HG02678 (cell line): ENCODE results near the gene LMBR1L.
"Not testable (repeated sequence)": the region's sequence is repeated elsewhere in the genome, so short reads cannot be mapped to it uniquely, and the experiment has no call there.

ENCODE experiments used
- ATAC-seq: cut with Tn5 transposase; IDR thresholded peaks from one replicate; pipeline ENCODE4 v1.9.1; 2021; ENCODE audit warnings: mild to moderate bottlenecking, moderate library complexity; ENCODE audit not compliant: unreplicated experiment

The LMBR1L gene

GRCh38 chr12:49088150-49088931 is 22.3 kb downstream of the LMBR1L start:
- peak; percentile 82 for ATAC-seq

GRCh38 chr12:49086116-49086515 is 24.5 kb downstream of the LMBR1L start:
- ATAC-seq = no peak

GRCh38 chr12:49084438-49084837 is 26.2 kb downstream of the LMBR1L start:
- no peak for ATAC-seq

GRCh38 chr12:49079793-49080192 is 30.9 kb downstream of the LMBR1L start:
- ATAC-seq = no peak

- no peak for ATAC-seq
These were observed 39.7 kb downstream of the LMBR1L start for GRCh38 chr12:49070971-49071370.

GRCh38 chr12:49069507-49070346 is 40.9 kb downstream of the LMBR1L start, which contains the start of gene RHEBL1:
Gene RHEBL1 (minus strand): TSS chr12:49069979. CDS start chr12:49069785, 194 bp downstream.
- ATAC-seq = peak; percentile 99

GRCh38 chr12:49068879-49069506 is 41.7 kb downstream of the LMBR1L start:
- no peak for ATAC-seq

GRCh38 chr12:49066120-49066519 is 44.5 kb downstream of the LMBR1L start:
- ATAC-seq = no peak

GRCh38 chr12:49064767-49065152 is 45.9 kb downstream of the LMBR1L start:
- ATAC-seq = no peak

- ATAC-seq = not testable (repeated sequence)
These were observed 48.7 kb downstream of the LMBR1L start for GRCh38 chr12:49061916-49062315.

GRCh38 chr12:49061157-49061650 is 49.4 kb downstream of the LMBR1L start:
- no peak for ATAC-seq

- peak; percentile 60 for ATAC-seq
These were observed 50.1 kb downstream of the LMBR1L start, which contains the start of gene KMT2D for GRCh38 chr12:49060237-49061156. Gene KMT2D (minus strand): TSS chr12:49060794. CDS start chr12:49055324, 5,470 bp downstream.

- ATAC-seq = peak; percentile 8
These were observed 51.1 kb downstream of the LMBR1L start for GRCh38 chr12:49059299-49060171.

- no peak for ATAC-seq
These were observed 51.7 kb downstream of the LMBR1L start for GRCh38 chr12:49059045-49059298.

- no peak for ATAC-seq
These were observed 52.1 kb downstream of the LMBR1L start for GRCh38 chr12:49058366-49059044.

- ATAC-seq = no peak
These were observed 52.8 kb downstream of the LMBR1L start for GRCh38 chr12:49057888-49058287.

GRCh38 chr12:49055978-49056754 is 54.5 kb downstream of the LMBR1L start:
- peak; percentile 73 for ATAC-seq

- ATAC-seq = no peak
These were observed 55.6 kb downstream of the LMBR1L start for GRCh38 chr12:49055092-49055491.
